ENCODE results near the gene SUGP2.

The SUGP2 gene

GRCh38 chr19:19022380-19022961, 10.8 kb downstream of the SUGP2 start:
- Histone ChIP-seq H2AFZ (ENCODE audit: low read depth, low read length) (no peak overlapping the region), H3K4me3 (ENCODE audit: low read depth in 1 of 2, low read length in 2 of 2) (no peak overlapping the region), H3K79me2 (ENCODE audit: insufficient read depth, low read length) (peaks cover 94% of the 10 kb centered on the region), H3K27ac (ENCODE audit: low read length) (no peak overlapping the region), H3K9ac (ENCODE audit: low read depth, low read length) (no peak overlapping the region), H3K9me3 (ENCODE audit: insufficient read depth, low read length, severe bottlenecking) (no peaks in the 10 kb centered on the region), H3K4me1 (ENCODE audit: insufficient read depth, low read length) (peaks cover 23% of the 10 kb centered on the region; the same call in 1 of the 2 replicates), H3K4me2 (ENCODE audit: insufficient read depth, low read length) (peak overlapping the region; percentile 26; the same call in 1 of the 2 replicates), H3K27me3 (ENCODE audit: insufficient read depth, low read length, poor library complexity) (no peaks in the 10 kb centered on the region), H4K20me1 (ENCODE audit: insufficient read depth, low read length) (peaks cover 58% of the 10 kb centered on the region), H3K36me3 (ENCODE audit: insufficient read depth, low read length) (peaks cover 86% of the 10 kb centered on the region)
- ATAC-seq (ENCODE audit: insufficient read depth, low read depth) = peak; percentile 45; the same call in 2 of the 3 replicates
- TF ChIP-seq, protein P1, sequence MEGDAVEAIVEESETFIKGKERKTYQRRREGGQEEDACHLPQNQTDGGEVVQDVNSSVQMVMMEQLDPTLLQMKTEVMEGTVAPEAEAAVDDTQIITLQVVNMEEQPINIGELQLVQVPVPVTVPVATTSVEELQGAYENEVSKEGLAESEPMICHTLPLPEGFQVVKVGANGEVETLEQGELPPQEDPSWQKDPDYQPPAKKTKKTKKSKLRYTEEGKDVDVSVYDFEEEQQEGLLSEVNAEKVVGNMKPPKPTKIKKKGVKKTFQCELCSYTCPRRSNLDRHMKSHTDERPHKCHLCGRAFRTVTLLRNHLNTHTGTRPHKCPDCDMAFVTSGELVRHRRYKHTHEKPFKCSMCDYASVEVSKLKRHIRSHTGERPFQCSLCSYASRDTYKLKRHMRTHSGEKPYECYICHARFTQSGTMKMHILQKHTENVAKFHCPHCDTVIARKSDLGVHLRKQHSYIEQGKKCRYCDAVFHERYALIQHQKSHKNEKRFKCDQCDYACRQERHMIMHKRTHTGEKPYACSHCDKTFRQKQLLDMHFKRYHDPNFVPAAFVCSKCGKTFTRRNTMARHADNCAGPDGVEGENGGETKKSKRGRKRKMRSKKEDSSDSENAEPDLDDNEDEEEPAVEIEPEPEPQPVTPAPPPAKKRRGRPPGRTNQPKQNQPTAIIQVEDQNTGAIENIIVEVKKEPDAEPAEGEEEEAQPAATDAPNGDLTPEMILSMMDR (IDR thresholded peaks at IDR 0.05; ENCODE audit: borderline replicate concordance, extremely low read depth, low read length, poor library complexity, severe bottlenecking) = no peak
- TF ChIP-seq EZH2 (IDR thresholded peaks at IDR 0.05; ENCODE audit: borderline replicate concordance, low read depth, low read length, severe bottlenecking) = no peak
- DNase-seq = no peak

DNA sequence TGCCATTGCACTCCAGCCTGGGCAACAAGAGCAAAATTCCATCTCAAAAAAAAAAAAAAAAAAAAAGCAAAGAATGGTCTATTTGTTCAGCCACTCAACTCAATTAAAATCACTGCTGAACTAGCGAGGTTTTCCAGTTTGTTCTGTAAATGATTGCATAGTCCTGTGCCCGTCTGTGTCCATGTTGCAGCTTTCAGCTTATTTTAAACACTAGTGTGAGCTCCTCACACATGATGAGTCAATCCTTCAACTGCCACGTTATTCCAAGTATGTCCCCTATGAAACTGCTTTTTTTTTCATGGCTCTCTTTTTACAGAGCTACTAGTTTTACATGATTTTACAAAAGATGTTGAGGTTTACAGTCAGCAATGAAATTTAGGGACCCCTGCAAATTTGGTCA, 12.2 kb downstream of the SUGP2 start:
- Histone ChIP-seq H3K9ac (ENCODE audit: low read depth, low read length) (no peak overlapping the region), H3K27me3 (ENCODE audit: insufficient read depth, low read length, poor library complexity) (no peaks in the 10 kb centered on the region), H3K9me3 (ENCODE audit: insufficient read depth, low read length, severe bottlenecking) (no peaks in the 10 kb centered on the region), H3K4me2 (ENCODE audit: insufficient read depth, low read length) (no peak overlapping the region), H3K4me1 (ENCODE audit: insufficient read depth, low read length) (peaks cover 23% of the 10 kb centered on the region; the same call in 1 of the 2 replicates), H2AFZ (ENCODE audit: low read depth, low read length) (no peak overlapping the region), H3K4me3 (ENCODE audit: low read depth in 1 of 2, low read length in 2 of 2) (no peak overlapping the region), H3K36me3 (ENCODE audit: insufficient read depth, low read length) (peaks cover 86% of the 10 kb centered on the region), H4K20me1 (ENCODE audit: insufficient read depth, low read length) (peaks cover 52% of the 10 kb centered on the region), H3K79me2 (ENCODE audit: insufficient read depth, low read length) (peaks cover 94% of the 10 kb centered on the region), H3K27ac (ENCODE audit: low read length) (no peak overlapping the region)
- no peak for ATAC-seq (ENCODE audit: insufficient read depth, low read depth)
- no peak for DNase-seq
- no peak for TF ChIP-seq EZH2 (IDR thresholded peaks at IDR 0.05; ENCODE audit: borderline replicate concordance, low read depth, low read length, severe bottlenecking)
- TF ChIP-seq, protein P1 (IDR thresholded peaks at IDR 0.05; ENCODE audit: borderline replicate concordance, extremely low read depth, low read length, poor library complexity, severe bottlenecking) = no peak

- Histone ChIP-seq H3K27ac (ENCODE audit: low read length) (no peak overlapping the region), H2AFZ (ENCODE audit: low read depth, low read length) (no peak overlapping the region), H3K27me3 (ENCODE audit: insufficient read depth, low read length, poor library complexity) (no peaks in the 10 kb centered on the region), H3K4me3 (ENCODE audit: low read depth in 1 of 2, low read length in 2 of 2) (no peak overlapping the region), H3K9ac (ENCODE audit: low read depth, low read length) (no peak overlapping the region), H3K36me3 (ENCODE audit: insufficient read depth, low read length) (peaks cover 93% of the 10 kb centered on the region), H3K9me3 (ENCODE audit: insufficient read depth, low read length, severe bottlenecking) (no peaks in the 10 kb centered on the region), H3K4me2 (ENCODE audit: insufficient read depth, low read length) (no peak overlapping the region), H4K20me1 (ENCODE audit: insufficient read depth, low read length) (peaks cover 42% of the 10 kb centered on the region), H3K4me1 (ENCODE audit: insufficient read depth, low read length) (no peaks in the 10 kb centered on the region), H3K79me2 (ENCODE audit: insufficient read depth, low read length) (peaks cover 18% of the 10 kb centered on the region)
- no peak for DNase-seq
- TF ChIP-seq EZH2 (IDR thresholded peaks at IDR 0.05; ENCODE audit: borderline replicate concordance, low read depth, low read length, severe bottlenecking) = no peak
- TF ChIP-seq, protein P1 (IDR thresholded peaks at IDR 0.05; ENCODE audit: borderline replicate concordance, extremely low read depth, low read length, poor library complexity, severe bottlenecking) = no peak
- no peak for ATAC-seq (ENCODE audit: insufficient read depth, low read depth)
These were observed 22.8 kb downstream of the SUGP2 start for GRCh38 chr19:19010551-19010950.

Measured in DND-41 (cell line).